Pancreas (tissue), 10 donors: ENCODE data around the gene CNOT11. TPM values are rescaled to one million over a fixed set of nuclear protein-coding genes. Genes with fewer than 3 reads are reported as not detected.

ENCODE experiments used
- ATAC-seq, 4 donors: fragments of 200-7000 bp; cut with Tn5 transposase; one replicate each; pipeline versions ENCODE4 v1.8.0 to v1.9.1; 2020; ENCODE audit warnings: mild to moderate bottlenecking in 4 of 4, moderate library complexity in 4 of 4
- DNase-seq, 6 donors: peaks; one replicate each; pipeline ENCODE4 v3.0.0-alpha.2; 2020
- FAIRE-seq: peaks from 2 replicates; lab custom pipeline; 2012; peaks lifted over from hg19 to GRCh38; lab: Jason Lieb, UNC
- H3K27ac ChIP-seq, 4 donors: fragments of 200-600 bp; sonication (generic); 1 replicate in 3 of 4; 2 replicates in 1 of 4; pipeline versions ENCODE4 v1.5.0 to v1.8.0; 2020
- H3K27me3 ChIP-seq, 4 donors: fragments of 200-600 bp; one replicate each; pipeline ENCODE4 v1.8.0; 2021
- H3K36me3 ChIP-seq, 3 donors: fragments of 200-600 bp; sonication (generic) in 1 of 3; one replicate each; pipeline versions ENCODE4 v1.5.0 to v1.8.0; 2020 to 2021
- H3K4me1 ChIP-seq, 3 donors: fragments of 200-600 bp; one replicate each; pipeline ENCODE4 v1.8.0; 2021
- H3K4me3 ChIP-seq, 4 donors: fragments of 200-600 bp; sonication (generic) in 2 of 4; one replicate each; pipeline versions ENCODE4 v1.5.0 to v1.8.0; 2020 to 2021
- H3K9me3 ChIP-seq, 4 donors: fragments of 200-600 bp; one replicate each; pipeline ENCODE4 v1.8.0; 2021
- CTCF ChIP-seq, 4 donors: fragments of 200-600 bp; sonication (generic) in 3 of 4; IDR thresholded peaks; one replicate each; pipeline versions ENCODE4 v1.5.0 to v1.8.0; 2021; ENCODE audit warnings: antibody characterized with exemption in 4 of 4
- WGBS, 2 donors: extraction: QIAGEN DNeasy Blood & Tissue Kit; methylation state at CpG; one replicate each; pipeline ENCODE4 v1.1.7; 2013; 5-methylcytosine and 5-hydroxymethylcytosine counted together
- intact Hi-C, 3 donors: fragments of 100-400 bp; cut with DNase I; formaldehyde crosslinking; loops; one replicate each; pipeline versions ENCODE4 v1.11.1 to v1.14.2; 2022
- polyA plus RNA-seq, 2 donors: library from polyadenylated mRNA; stranded (reverse); fragments of 200-250 nt; gene quantifications; one replicate each; pipeline ENCODE4 v1.2.3, GENCODE V29; 2013
- total RNA-seq, 6 donors: library from RNA; stranded (reverse); fragmentation: NEBNext Ultra II Directional in 4 of 6; extraction: Animal tissue kit (Norgen Biotek cat#: 25700) in 4 of 6; gene quantifications; one replicate each; pipeline versions ENCODE4 v1.2.1 to v1.2.4, GENCODE V29; 2021 to 2023
- donor health status: healthy with polysubstance abuse.
- donor health status: DM: no; HTN: no; CAD: no; lungs with moderate emphysema.
- donor health status: DM: no; HTN: no; CAD: no.
- donor health status: control.
- donor health status: control.
- donor health status: Bipolar disorder and iron deficiency.
- donor health status: DM: yes; HTN: yes; CAD: no.
- donor health status: DM: no; HTN: no; CAD: no.
- donor health status: DM: no; HTN: no; CAD: no.
- donor health status: DM: yes; HTN: yes; CAD: no.

The CNOT11 gene
- total and polyA plus RNA-seq, 8 donors, result 10.2 to 25.4 (median 17.6) TPM

DNA sequence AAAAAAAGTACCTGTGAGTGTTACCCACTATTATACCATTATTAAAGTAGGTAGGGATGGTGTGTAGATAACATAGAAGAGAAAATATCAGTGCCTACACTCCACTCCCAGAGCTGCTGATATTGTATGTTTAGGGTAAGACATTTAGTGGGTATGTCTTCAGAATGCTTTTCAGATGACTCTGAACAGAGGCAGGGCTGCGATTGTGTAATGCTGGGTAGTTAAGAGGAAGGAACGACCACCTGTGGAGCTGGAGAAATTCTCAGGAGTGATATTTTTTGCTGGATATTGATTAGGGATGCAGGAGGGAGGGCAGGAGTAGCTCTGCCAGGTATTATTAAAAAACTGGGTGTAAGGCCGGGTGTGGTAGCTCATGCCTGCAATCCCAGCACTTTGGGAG lies 2.8 kb downstream of the CNOT11 start:
- FAIRE-seq, result no peak
- Histone ChIP-seq H3K4me1 (peaks cover 0 to 22% (median 19%) of the 10 kb centered on the region in 3 donors), H3K4me3 (no peak overlapping the region), H3K27me3 (no peaks in the 10 kb centered on the region), H3K36me3 (peaks cover 0 to 10% (median 2%) of the 10 kb centered on the region in 3 donors), H3K9me3 (no peaks in the 10 kb centered on the region), H3K27ac (no peak overlapping the region)
- 32 to 37% methylated on average over 3 of the region's 3 CpGs for WGBS, 2 donors
- TF ChIP-seq CTCF (IDR thresholded peaks at IDR 0.05), result no peak
- ATAC-seq, result no peak
- intact Hi-C loops, result no loop called here
- DNase-seq, result no peak

DNA sequence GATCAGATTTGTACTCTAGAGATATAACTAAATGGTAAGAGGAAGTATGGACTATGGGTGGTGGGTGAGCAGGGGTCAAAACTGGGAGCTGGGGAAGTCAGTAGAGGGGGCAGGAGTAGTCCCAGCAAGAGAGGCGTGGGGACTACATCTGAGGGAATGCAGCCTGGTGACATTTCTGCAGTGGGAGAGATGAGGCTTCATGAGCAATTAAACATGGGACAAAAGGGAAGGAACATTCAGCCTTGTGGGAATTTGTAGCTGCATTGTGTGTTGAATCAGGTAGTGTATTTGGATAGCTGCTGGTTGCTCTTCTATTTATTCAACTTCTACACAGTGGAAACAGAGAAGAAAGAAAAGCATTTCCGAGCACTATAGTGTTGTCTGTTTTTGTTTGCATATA lies 3.6 kb downstream of the CNOT11 start:
- peaks cover 0 to 10% (median 2%) of the 10 kb centered on the region in 3 donors for H3K36me3 ChIP-seq
- H3K4me1 ChIP-seq, result peaks cover 0 to 21% (median 19%) of the 10 kb centered on the region in 3 donors
- DNase-seq (no peak), ATAC-seq (no peak), FAIRE-seq (no peak)
- no peaks in the 10 kb centered on the region for H3K9me3 ChIP-seq
- intact Hi-C loops, result no loop called here
- 85 to 88% methylated on average over 2 of the region's 2 CpGs for WGBS, 2 donors
- no peaks in the 10 kb centered on the region for H3K27me3 ChIP-seq
- no peak for TF ChIP-seq CTCF (IDR thresholded peaks at IDR 0.05)
- no peak overlapping the region for H3K27ac ChIP-seq
- H3K4me3 ChIP-seq, result no peak overlapping the region

- TF ChIP-seq CTCF (IDR thresholded peaks at IDR 0.05), result no peak
- FAIRE-seq (no peak), DNase-seq (no peak), ATAC-seq (no peak)
- H3K36me3 ChIP-seq, result peaks cover 0 to 16% (median 12%) of the 10 kb centered on the region in 3 donors
- intact Hi-C loops, result no loop called here
- 97 to 100% methylated on average over 8 of the region's 8 CpGs for WGBS, 2 donors
- peaks cover 0 to 18% (median 16%) of the 10 kb centered on the region in 3 donors for H3K4me1 ChIP-seq
- H3K9me3 ChIP-seq, result no peaks in the 10 kb centered on the region
- no peaks in the 10 kb centered on the region for H3K27me3 ChIP-seq
- no peak overlapping the region for H3K27ac ChIP-seq
- H3K4me3 ChIP-seq, result no peak overlapping the region
Observed at GRCh38 chr2:101258804-101259203, 6.1 kb downstream of the CNOT11 start.

GRCh38 chr2:101262142-101262541 lies 9.5 kb downstream of the CNOT11 start:
- 77 to 86% methylated on average over 4 of the region's 4 CpGs for WGBS, 2 donors
- DNase-seq (no peak), FAIRE-seq (no peak), ATAC-seq (no peak)
- H3K27me3 ChIP-seq, result no peaks in the 10 kb centered on the region
- H3K4me1 ChIP-seq, result peaks cover 0 to 9% (median 2%) of the 10 kb centered on the region in 3 donors
- H3K36me3 ChIP-seq, result peaks cover 0 to 29% (median 24%) of the 10 kb centered on the region in 3 donors
- H3K4me3 ChIP-seq, result no peak overlapping the region
- no peaks in the 10 kb centered on the region for H3K9me3 ChIP-seq
- H3K27ac ChIP-seq, result no peak overlapping the region
- intact Hi-C loops, result no loop called here
- no peak for TF ChIP-seq CTCF (IDR thresholded peaks at IDR 0.05)

DNA sequence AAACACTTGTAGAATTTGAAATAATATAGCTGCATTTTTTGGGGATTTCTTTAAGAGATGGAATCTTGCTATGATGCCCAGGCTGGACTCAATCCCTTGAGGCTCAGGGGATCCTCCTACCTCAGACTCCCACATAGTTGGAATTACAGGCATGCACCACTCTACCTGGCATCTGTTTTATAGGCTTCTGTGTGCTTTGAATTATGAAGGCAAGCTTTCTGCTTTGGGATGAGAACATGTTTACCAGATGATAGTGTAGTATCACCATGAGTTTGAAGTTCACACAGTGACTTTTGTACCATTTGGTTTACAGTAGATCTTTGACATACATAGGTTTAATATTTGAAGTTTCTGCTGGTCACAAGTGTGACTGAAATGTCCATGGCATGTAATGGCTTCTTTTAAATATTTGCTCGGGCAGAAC lies 10.7 kb downstream of the CNOT11 start:
- no peak for TF ChIP-seq CTCF (IDR thresholded peaks at IDR 0.05)

More for the DNA sequence above, 10.7 kb downstream of the CNOT11 start:
- Histone ChIP-seq H3K4me1 (peaks cover 0 to 21% (median 15%) of the 10 kb centered on the region in 3 donors), H3K4me3 (no peak overlapping the region), H3K9me3 (no peaks in the 10 kb centered on the region), H3K36me3 (peaks cover 0 to 31% (median 27%) of the 10 kb centered on the region in 3 donors), H3K27me3 (no peaks in the 10 kb centered on the region), H3K27ac (no peak overlapping the region)
- 87 to 88% methylated on average over 1 of the region's 1 CpG for WGBS, 2 donors
- ATAC-seq (no peak), DNase-seq (no peak), FAIRE-seq (no peak)
- intact Hi-C loops, result no loop called here
